Fibroblast of mammary gland (primary cell): ENCODE data around the gene TFB1M.

ENCODE experiments used
- DNase-seq: peaks from one replicate; pipeline ENCODE4 v3.0.0-alpha.2; 2010; ENCODE audit warnings: low read depth
- H3K4me3 ChIP-seq: 2 replicates; pipeline ENCODE4 v1.5.1; 2011; ENCODE audit warnings: low read depth, mild to moderate bottlenecking, low read length, moderate library complexity; ENCODE audit not compliant: control insufficient read depth
- CTCF ChIP-seq: conservative IDR thresholded peaks from 2 replicates; pipeline ENCODE4 v1.5.1; 2011; ENCODE audit warnings: low read depth, low read length, inconsistent platforms; ENCODE audit not compliant: control insufficient read depth, insufficient read depth

Gene TFB1M

GRCh38 chr6:155311583-155311982 lies 2.7 kb downstream of the TFB1M start:
- no peak for TF ChIP-seq CTCF
- H3K4me3 ChIP-seq = no peak overlapping the region

GRCh38 chr6:155311086-155311485 lies 3.2 kb downstream of the TFB1M start:
- no peak for TF ChIP-seq CTCF
- no peak for DNase-seq
- no peak overlapping the region for H3K4me3 ChIP-seq

More at GRCh38 chr6:155311583-155311982, 2.7 kb downstream of the TFB1M start:
- no peak for DNase-seq

- H3K4me3 ChIP-seq = no peak overlapping the region
- peak; percentile 72 for DNase-seq
- no peak for TF ChIP-seq CTCF
Observed at GRCh38 chr6:155310596-155310995, 3.7 kb downstream of the TFB1M start.

- H3K4me3 ChIP-seq = no peak overlapping the region
- DNase-seq = peak; percentile 20
- no peak for TF ChIP-seq CTCF
Observed at GRCh38 chr6:155309150-155309549, 5.1 kb downstream of the TFB1M start.

DNA sequence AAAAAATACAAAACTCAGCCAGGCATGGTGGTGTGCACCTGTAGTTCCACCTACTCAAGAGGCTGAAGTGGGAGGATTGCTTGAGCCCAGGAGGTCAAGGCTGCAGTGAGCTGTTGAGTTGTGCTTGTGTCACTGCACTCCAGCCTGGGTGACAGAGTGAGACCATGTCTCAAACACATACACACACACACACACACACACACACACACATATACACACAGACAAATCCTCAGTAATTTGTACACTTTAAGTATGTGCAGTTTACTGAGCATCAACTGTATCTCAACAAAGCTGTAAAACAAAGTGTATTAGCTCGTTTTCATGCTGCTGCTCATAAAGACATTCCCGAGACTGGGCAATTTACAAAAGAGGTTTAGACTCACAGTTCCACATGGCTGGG lies 7.3 kb downstream of the TFB1M start:
- no peak for DNase-seq
- H3K4me3 ChIP-seq = no peak overlapping the region
- TF ChIP-seq CTCF = no peak

GRCh38 chr6:155303361-155303870 lies 10.9 kb downstream of the TFB1M start:
- no peak for DNase-seq

More at GRCh38 chr6:155303361-155303870, 10.9 kb downstream of the TFB1M start:
- no peak overlapping the region for H3K4me3 ChIP-seq
- TF ChIP-seq CTCF = no peak
